Right lobe of liver (tissue), 4 donors: Measurements from ENCODE around the gene PGAP3.

ENCODE experiments used
- POLR2A ChIP-seq: fragments of 450-650 bp; IDR thresholded peaks from one replicate; pipeline ENCODE4 v1.6.1; 2017; ENCODE audit warnings: antibody characterized with exemption, mild to moderate bottlenecking
- TF ChIP-seq, protein P1 (sequence below), 4 donors: fragments of 200-600 bp in 3 of 4; fragments of 450-650 bp in 1 of 4; IDR thresholded peaks; one replicate each; pipeline versions ENCODE4 v1.5.1 to v1.8.0; 2016 to 2022; ENCODE audit warnings: antibody characterized with exemption in 4 of 4, mild to moderate bottlenecking in 2 of 4
- donor health status: DM: no; HTN: no; CAD: no.
- donor health status: DM: no; HTN: no; CAD: no.
- donor health status: DM: no; HTN: yes; CAD: no.

DNA sequence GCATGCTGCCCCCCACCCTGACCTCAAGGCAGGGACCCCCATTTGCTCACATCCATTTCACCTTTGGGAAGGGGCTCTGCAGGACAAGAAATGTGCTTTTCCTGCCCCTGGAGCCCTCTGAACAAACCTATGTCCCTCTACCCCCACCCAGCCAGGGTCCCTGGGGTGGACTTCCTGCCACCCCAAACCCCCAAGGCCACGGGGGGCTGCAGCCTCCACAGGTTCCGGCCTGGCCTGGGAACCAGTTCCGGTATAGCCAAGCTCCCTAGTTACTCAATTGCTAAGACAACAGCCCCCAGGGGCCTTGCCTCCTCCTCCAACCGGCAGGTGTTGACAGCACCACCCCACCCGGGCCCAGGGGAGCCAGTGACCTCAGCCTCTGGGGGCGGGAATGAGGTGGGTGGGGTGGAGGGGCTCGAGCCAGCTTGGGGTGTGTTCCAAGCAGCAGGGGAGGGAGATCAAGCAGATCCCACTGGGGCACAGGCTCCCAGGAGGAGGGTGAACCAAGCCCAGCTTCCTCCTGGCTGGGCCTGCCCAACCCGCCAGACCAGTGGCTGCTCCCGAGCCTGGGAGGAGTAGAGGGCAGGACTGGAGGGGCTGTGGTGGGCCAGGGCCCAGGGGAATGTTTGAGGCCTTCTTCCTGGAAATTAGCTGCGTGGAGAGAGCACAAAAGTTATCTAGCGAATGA, 13.0 kb downstream of the PGAP3 start:
- TF ChIP-seq, protein P1, sequence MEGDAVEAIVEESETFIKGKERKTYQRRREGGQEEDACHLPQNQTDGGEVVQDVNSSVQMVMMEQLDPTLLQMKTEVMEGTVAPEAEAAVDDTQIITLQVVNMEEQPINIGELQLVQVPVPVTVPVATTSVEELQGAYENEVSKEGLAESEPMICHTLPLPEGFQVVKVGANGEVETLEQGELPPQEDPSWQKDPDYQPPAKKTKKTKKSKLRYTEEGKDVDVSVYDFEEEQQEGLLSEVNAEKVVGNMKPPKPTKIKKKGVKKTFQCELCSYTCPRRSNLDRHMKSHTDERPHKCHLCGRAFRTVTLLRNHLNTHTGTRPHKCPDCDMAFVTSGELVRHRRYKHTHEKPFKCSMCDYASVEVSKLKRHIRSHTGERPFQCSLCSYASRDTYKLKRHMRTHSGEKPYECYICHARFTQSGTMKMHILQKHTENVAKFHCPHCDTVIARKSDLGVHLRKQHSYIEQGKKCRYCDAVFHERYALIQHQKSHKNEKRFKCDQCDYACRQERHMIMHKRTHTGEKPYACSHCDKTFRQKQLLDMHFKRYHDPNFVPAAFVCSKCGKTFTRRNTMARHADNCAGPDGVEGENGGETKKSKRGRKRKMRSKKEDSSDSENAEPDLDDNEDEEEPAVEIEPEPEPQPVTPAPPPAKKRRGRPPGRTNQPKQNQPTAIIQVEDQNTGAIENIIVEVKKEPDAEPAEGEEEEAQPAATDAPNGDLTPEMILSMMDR (IDR thresholded peaks at IDR 0.05): no peak
- no peak for TF ChIP-seq POLR2A
